Thyroid gland (tissue), 4 donors: ENCODE measurements around the gene CELA1.

Source experiments
- CTCF ChIP-seq, 6 experiments: fragments of 200-600 bp in 3 of 6; fragments of 450-650 bp in 3 of 6; sonication (generic) in 3 of 6; IDR thresholded peaks; one replicate each; pipeline ENCODE4 v1.5.1; 2016 to 2019; ENCODE audit warnings: antibody characterized with exemption in 6 of 6, mild to moderate bottlenecking in 2 of 6, inconsistent platforms in 1 of 6, moderate library complexity in 1 of 6
- POLR2A ChIP-seq, 2 donors: fragments of 450-650 bp; IDR thresholded peaks; one replicate each; pipeline ENCODE4 v1.6.1; 2017; ENCODE audit warnings: antibody characterized with exemption in 2 of 2, mild to moderate bottlenecking in 2 of 2, moderate library complexity in 1 of 2

GRCh38 chr12:51365276-51365675 lies 18.8 kb upstream of the CELA1 start:
- TF ChIP-seq POLR2A (IDR thresholded peaks at IDR 0.05) (no peak), CTCF (IDR thresholded peaks at IDR 0.05) (no peak)
